Neural cell (in vitro differentiated cells): Measurements from ENCODE around the gene HS6ST2. TPM values are rescaled to one million over a fixed set of nuclear protein-coding genes. Genes with fewer than 3 reads are reported as not detected.

Experiments used
- H2AFZ ChIP-seq: fragments of 200-600, 300-800 bp; sonication (generic), shearing (Covaris generic); 2 replicates; pipeline ENCODE4 v1.6.0; 2014; ENCODE audit warnings: low read depth, mild to moderate bottlenecking, antibody characterized with exemption, low read length, moderate library complexity
- H3F3A ChIP-seq: fragments of 200-600 bp; shearing (Covaris generic); 2 replicates; pipeline ENCODE4 v1.6.1; 2016; ENCODE audit warnings: mild to moderate bottlenecking, moderate library complexity, mixed read lengths, antibody characterized with exemption, low read length; ENCODE audit not compliant: insufficient read depth, poor library complexity, severe bottlenecking
- H3K27ac ChIP-seq: fragments of 200-600, 300-800 bp; sonication (generic), shearing (Covaris generic); 2 replicates; pipeline ENCODE4 v1.5.1; 2014; ENCODE audit warnings: mild to moderate bottlenecking, low read length, moderate library complexity
- H3K27me3 ChIP-seq: fragments of 300-800, 200-600 bp; sonication (generic), shearing (Covaris generic); 2 replicates; pipeline ENCODE4 v1.6.0; 2014; ENCODE audit warnings: mild to moderate bottlenecking, low read depth, low read length, moderate library complexity; ENCODE audit not compliant: insufficient read depth
- H3K36me3 ChIP-seq: fragments of 300-800, 200-600 bp; sonication (generic), shearing (Covaris generic); 2 replicates; pipeline ENCODE4 v1.5.1; 2014; ENCODE audit warnings: mild to moderate bottlenecking, antibody characterized with exemption, low read length, moderate library complexity; ENCODE audit not compliant: insufficient read depth
- H3K4me2 ChIP-seq: fragments of 300-800, 200-600 bp; sonication (generic), shearing (Covaris generic); 2 replicates; pipeline ENCODE4 v1.6.0; 2014; ENCODE audit warnings: mild to moderate bottlenecking, low read length
- H3K4me3 ChIP-seq: fragments of 300-800, 200-600 bp; sonication (generic), shearing (Covaris generic); 2 replicates; pipeline ENCODE4 v1.5.1; 2014; ENCODE audit warnings: mild to moderate bottlenecking, low read length, moderate library complexity
- H3K79me2 ChIP-seq: fragments of 200-600 bp; shearing (Covaris generic); replicated peaks from 2 replicates; pipeline ENCODE4 v1.6.0; 2014; ENCODE audit warnings: mild to moderate bottlenecking, low read length, moderate library complexity; ENCODE audit not compliant: insufficient read depth
- H3K9ac ChIP-seq: fragments of 300-800, 200-600 bp; sonication (generic), shearing (Covaris generic); 2 replicates; pipeline ENCODE4 v1.6.1; 2016; ENCODE audit warnings: mild to moderate bottlenecking, low read length, mixed read lengths
- H3K9me2 ChIP-seq: fragments of 200-600 bp; shearing (Covaris generic); 2 replicates; pipeline ENCODE4 v1.6.1; 2016; ENCODE audit warnings: mild to moderate bottlenecking, low read length, mixed read lengths; ENCODE audit not compliant: insufficient read depth
- H3K9me3 ChIP-seq: fragments of 200-600, 300-800 bp; sonication (generic), shearing (Covaris generic); 2 replicates; pipeline ENCODE4 v1.6.1; 2016; ENCODE audit warnings: mild to moderate bottlenecking, mixed run types, low read length, moderate library complexity, mixed read lengths
- H4K20me1 ChIP-seq: fragments of 200-600 bp; shearing (Covaris generic); 2 replicates; pipeline ENCODE4 v1.6.1; 2016; ENCODE audit warnings: mild to moderate bottlenecking, mixed run types; ENCODE audit not compliant: insufficient read depth
- CTCF ChIP-seq: fragments of 450-650 bp; IDR thresholded peaks from 2 replicates; pipeline ENCODE4 v1.5.1; 2014; ENCODE audit warnings: antibody characterized with exemption, mild to moderate bottlenecking, moderate library complexity; ENCODE audit not compliant: poor library complexity, severe bottlenecking
- EP300 ChIP-seq: fragments of 450-650 bp; conservative IDR thresholded peaks from 2 replicates; pipeline ENCODE4 v1.6.1; 2014; ENCODE audit warnings: antibody characterized with exemption, mild to moderate bottlenecking, moderate library complexity; ENCODE audit not compliant: poor library complexity, severe bottlenecking
- EZH2 ChIP-seq: fragments of 200-600, 300-800 bp; shearing (Covaris generic), sonication (generic); IDR thresholded peaks from 2 replicates; pipeline ENCODE4 v1.6.1; 2014; ENCODE audit warnings: antibody characterized with exemption, low read length, borderline replicate concordance, mild to moderate bottlenecking; ENCODE audit not compliant: insufficient read depth, poor library complexity, severe bottlenecking
- MXI1 ChIP-seq: fragments of 450-650 bp; conservative IDR thresholded peaks from 2 replicates; pipeline ENCODE4 v1.6.1; 2014; ENCODE audit warnings: antibody characterized with exemption, mild to moderate bottlenecking; ENCODE audit not compliant: poor library complexity, severe bottlenecking
- POLR2AphosphoS5 ChIP-seq: IDR thresholded peaks from 2 replicates; pipeline ENCODE4 v1.6.1; 2012
- RAD21 ChIP-seq: fragments of 450-650 bp; conservative IDR thresholded peaks from 2 replicates; pipeline ENCODE4 v1.6.1; 2014; ENCODE audit warnings: antibody characterized with exemption, mild to moderate bottlenecking, moderate library complexity
- REST ChIP-seq: IDR thresholded peaks from 2 replicates; pipeline ENCODE4 v1.6.1; 2012; ENCODE audit warnings: borderline replicate concordance
- SMC3 ChIP-seq: fragments of 450-650 bp; conservative IDR thresholded peaks from 2 replicates; pipeline ENCODE4 v1.6.1; 2014; ENCODE audit warnings: antibody characterized with exemption, mild to moderate bottlenecking, moderate library complexity; ENCODE audit not compliant: poor library complexity
- TAF1 ChIP-seq: IDR thresholded peaks from 2 replicates; pipeline ENCODE4 v1.6.1; 2012; ENCODE audit warnings: low read depth
- polyA plus RNA-seq: library from polyadenylated mRNA; depleted of rRNA; stranded (reverse); fragments of >200 nt; gene quantifications from 2 replicates; pipeline ENCODE4 v1.2.3, GENCODE V29; 2014

Gene HS6ST2
- polyA plus RNA-seq, 1 donor from 2014 or later, result 43.0 TPM

- TF ChIP-seq EZH2, result no peak
- no peak for TF ChIP-seq MXI1
These were observed 166.7 kb downstream of the HS6ST2 start (continued) for GRCh38 chrX:132791714-132792113.

GRCh38 chrX:132790329-132790728, 168.1 kb downstream of the HS6ST2 start:
- TF ChIP-seq TAF1, result no peak
- no peak for TF ChIP-seq CTCF
- TF ChIP-seq EP300, result no peak
- no peak for TF ChIP-seq EZH2
- TF ChIP-seq SMC3, result no peak
- TF ChIP-seq MXI1, result no peak
- no peak for TF ChIP-seq POLR2AphosphoS5
- TF ChIP-seq REST, result no peak
- no peak for TF ChIP-seq RAD21
- no peaks in the 10 kb centered on the region for H3K36me3 ChIP-seq
- H3K9me2 ChIP-seq, result no peaks in the 10 kb centered on the region
- H3K27ac ChIP-seq, result no peak overlapping the region
- H3K79me2 ChIP-seq, result no peaks in the 10 kb centered on the region
- no peaks in the 10 kb centered on the region for H3K9me3 ChIP-seq
- no peaks in the 10 kb centered on the region for H4K20me1 ChIP-seq
- no peak overlapping the region for H3K9ac ChIP-seq
- no peak overlapping the region for H2AFZ ChIP-seq
- no peaks in the 10 kb centered on the region for H3K27me3 ChIP-seq
- H3K4me2 ChIP-seq, result no peak overlapping the region
- H3F3A ChIP-seq, result no peaks in the 10 kb centered on the region
- no peak overlapping the region for H3K4me3 ChIP-seq

- no peak overlapping the region for H3K4me3 ChIP-seq
- H3F3A ChIP-seq, result no peaks in the 10 kb centered on the region
- H3K27ac ChIP-seq, result no peak overlapping the region
- H2AFZ ChIP-seq, result no peak overlapping the region
- no peaks in the 10 kb centered on the region for H3K9me2 ChIP-seq
- no peaks in the 10 kb centered on the region for H3K79me2 ChIP-seq
- no peaks in the 10 kb centered on the region for H3K27me3 ChIP-seq
- H3K4me2 ChIP-seq, result no peak overlapping the region
- TF ChIP-seq SMC3, result no peak
- no peak for TF ChIP-seq EZH2
- no peak for TF ChIP-seq EP300
- TF ChIP-seq MXI1, result no peak
- TF ChIP-seq RAD21, result no peak
- H3K9me3 ChIP-seq, result no peaks in the 10 kb centered on the region
- H4K20me1 ChIP-seq, result no peaks in the 10 kb centered on the region
- H3K36me3 ChIP-seq, result no peaks in the 10 kb centered on the region
- H3K9ac ChIP-seq, result no peak overlapping the region
These were observed 172.2 kb downstream of the HS6ST2 start for GRCh38 chrX:132786217-132786616.
